Keratinocyte (primary cell): ENCODE data around the gene PRPF4. TPM values are rescaled to one million over a fixed set of nuclear protein-coding genes. Genes with fewer than 3 reads are reported as not detected.

Source experiments
- DNase-seq: peaks from one replicate; pipeline ENCODE4 v3.0.0-alpha.2; 2011; ENCODE audit warnings: low read depth, missing footprints, low spot score
- FAIRE-seq: peaks from 2 replicates; lab custom pipeline; 2011; peaks lifted over from hg19 to GRCh38; lab: Jason Lieb, UNC
- H2AFZ ChIP-seq: 2 replicates; pipeline ENCODE4 v1.6.0; 2012; ENCODE audit warnings: low read length, control low read depth, inconsistent platforms; ENCODE audit not compliant: control insufficient read depth
- H3K27ac ChIP-seq: 2 replicates; pipeline ENCODE4 v1.5.1; 2011; ENCODE audit warnings: low read length; ENCODE audit not compliant: control insufficient read depth, insufficient read depth
- H3K27me3 ChIP-seq: 3 replicates; pipeline ENCODE4 v1.6.0; 2011; ENCODE audit warnings: low read length; ENCODE audit not compliant: control insufficient read depth, insufficient read depth; ENCODE audit errors: extremely low read depth
- H3K36me3 ChIP-seq, 2 experiments: 2 replicates in 1 of 2; 3 replicates in 1 of 2; pipeline ENCODE4 v1.5.1; 2011; ENCODE audit warnings: low read length in 2 of 2, mild to moderate bottlenecking in 1 of 2; ENCODE audit not compliant: control insufficient read depth in 2 of 2, insufficient read depth in 2 of 2; ENCODE audit errors: extremely low read depth in 1 of 2
- H3K4me1 ChIP-seq: 3 replicates; pipeline ENCODE4 v1.5.1; 2011; ENCODE audit warnings: low read length; ENCODE audit not compliant: control insufficient read depth, insufficient read depth; ENCODE audit errors: extremely low read depth
- H3K4me2 ChIP-seq: 3 replicates; pipeline ENCODE4 v1.6.0; 2011; ENCODE audit warnings: low read depth, low read length; ENCODE audit not compliant: control insufficient read depth, insufficient read depth; ENCODE audit errors: extremely low read depth
- H3K4me3 ChIP-seq, 3 experiments: fragments of 200-600 bp in 1 of 3; sonication (generic) in 1 of 3; 2 replicates in 2 of 3; 3 replicates in 1 of 3; pipeline ENCODE4 v1.5.1; 2011 to 2016; ENCODE audit warnings: low read length in 3 of 3, mild to moderate bottlenecking in 3 of 3, control low read depth in 2 of 3, inconsistent platforms in 1 of 3, low read depth in 1 of 3, mixed read lengths in 1 of 3, mixed run types in 1 of 3, moderate library complexity in 1 of 3; ENCODE audit not compliant: control insufficient read depth in 2 of 3, insufficient read depth in 2 of 3; ENCODE audit errors: extremely low read depth in 1 of 3
- H3K79me2 ChIP-seq: 2 replicates; pipeline ENCODE4 v1.6.0; 2012; ENCODE audit warnings: low read length; ENCODE audit not compliant: control insufficient read depth, insufficient read depth
- H3K9ac ChIP-seq: 3 replicates; pipeline ENCODE4 v1.6.0; 2011; ENCODE audit warnings: low read length; ENCODE audit not compliant: control insufficient read depth, insufficient read depth; ENCODE audit errors: extremely low read depth
- H3K9me1 ChIP-seq: 3 replicates; pipeline ENCODE4 v1.6.0; 2011; ENCODE audit warnings: low read length; ENCODE audit not compliant: control insufficient read depth, insufficient read depth; ENCODE audit errors: extremely low read depth
- H3K9me3 ChIP-seq: 2 replicates; pipeline ENCODE4 v1.5.1; 2012; ENCODE audit warnings: low read depth, low read length; ENCODE audit not compliant: control insufficient read depth
- H4K20me1 ChIP-seq: 3 replicates; pipeline ENCODE4 v1.6.0; 2011; ENCODE audit warnings: low read length; ENCODE audit not compliant: control insufficient read depth, insufficient read depth; ENCODE audit errors: extremely low read depth
- EZH2 ChIP-seq: IDR thresholded peaks from one replicate; pipeline ENCODE4 v1.6.1; 2012; ENCODE audit warnings: inconsistent platforms, mild to moderate bottlenecking, low read length, moderate library complexity
- dilution Hi-C: fragments of 300-500 bp; cut with MboI; formaldehyde crosslinking; loops from one replicate; pipeline ENCODE4 v1.7.0; 2020; ENCODE audit warnings: low sequenced_read_pairs; ENCODE audit not compliant: extremely low pct_ligation_motif_present
- polyA plus RNA-seq, 5 experiments: library from polyadenylated mRNA; depleted of rRNA in 3 of 5; stranded (reverse) in 3 of 5; stranded (forward) in 1 of 5; unstranded in 1 of 5; fragments of >200 nt; gene quantifications; 1 replicate in 1 of 5; 2 replicates in 3 of 5; 3 replicates in 1 of 5; pipeline versions ENCODE4 v1.2.1 to v1.2.3, GENCODE V29; 2011 to 2012; ENCODE audit warnings: missing spikeins in 2 of 5, low read depth in 1 of 5, low replicate concordance in 1 of 5
- TF ChIP-seq, protein P1 (sequence below), 3 experiments: IDR thresholded peaks in 1 of 3; conservative IDR thresholded peaks in 1 of 3; optimal IDR thresholded peaks in 1 of 3; 2 replicates in 2 of 3; 3 replicates in 1 of 3; pipeline versions ENCODE3 to v1.5.1; 2011; ENCODE audit warnings: low read length in 3 of 3, mild to moderate bottlenecking in 3 of 3, moderate library complexity in 2 of 3, control low read depth in 1 of 3, inconsistent platforms in 1 of 3; ENCODE audit not compliant: insufficient read depth in 2 of 3; ENCODE audit errors: extremely low read depth in 1 of 3

PRPF4 gene
- polyA plus RNA-seq, 1 donor (not counting 4 experiments of a cell fraction or from before 2014, with no cell fraction given) = 28.8 TPM

- H3K4me1 ChIP-seq = no peaks in the 10 kb centered on the region
- no peaks in the 10 kb centered on the region for H3K27me3 ChIP-seq
- H3K36me3 ChIP-seq = no peaks in the 10 kb centered on the region
- dilution Hi-C loops = no loop called here
- no peaks in the 10 kb centered on the region for H4K20me1 ChIP-seq
- H3K4me2 ChIP-seq = no peak overlapping the region
- no peak for DNase-seq
- no peak overlapping the region for H3K27ac ChIP-seq
- no peaks in the 10 kb centered on the region for H3K9me3 ChIP-seq
- H3K9ac ChIP-seq = no peak overlapping the region
- no peaks in the 10 kb centered on the region for H3K79me2 ChIP-seq
- no peak overlapping the region for H3K4me3 ChIP-seq
- H3K9me1 ChIP-seq = no peaks in the 10 kb centered on the region
- H2AFZ ChIP-seq = no peak overlapping the region
- FAIRE-seq = no peak
- no peak for TF ChIP-seq EZH2
- TF ChIP-seq, protein P1, sequence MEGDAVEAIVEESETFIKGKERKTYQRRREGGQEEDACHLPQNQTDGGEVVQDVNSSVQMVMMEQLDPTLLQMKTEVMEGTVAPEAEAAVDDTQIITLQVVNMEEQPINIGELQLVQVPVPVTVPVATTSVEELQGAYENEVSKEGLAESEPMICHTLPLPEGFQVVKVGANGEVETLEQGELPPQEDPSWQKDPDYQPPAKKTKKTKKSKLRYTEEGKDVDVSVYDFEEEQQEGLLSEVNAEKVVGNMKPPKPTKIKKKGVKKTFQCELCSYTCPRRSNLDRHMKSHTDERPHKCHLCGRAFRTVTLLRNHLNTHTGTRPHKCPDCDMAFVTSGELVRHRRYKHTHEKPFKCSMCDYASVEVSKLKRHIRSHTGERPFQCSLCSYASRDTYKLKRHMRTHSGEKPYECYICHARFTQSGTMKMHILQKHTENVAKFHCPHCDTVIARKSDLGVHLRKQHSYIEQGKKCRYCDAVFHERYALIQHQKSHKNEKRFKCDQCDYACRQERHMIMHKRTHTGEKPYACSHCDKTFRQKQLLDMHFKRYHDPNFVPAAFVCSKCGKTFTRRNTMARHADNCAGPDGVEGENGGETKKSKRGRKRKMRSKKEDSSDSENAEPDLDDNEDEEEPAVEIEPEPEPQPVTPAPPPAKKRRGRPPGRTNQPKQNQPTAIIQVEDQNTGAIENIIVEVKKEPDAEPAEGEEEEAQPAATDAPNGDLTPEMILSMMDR (optimal IDR thresholded peaks at IDR 0.05 in 1 of 3, IDR thresholded peaks at IDR 0.05 in 1 of 3, conservative IDR thresholded peaks at IDR 0.05 in 1 of 3; ENCODE audit: extremely low read depth in 1 of 3, insufficient read depth in 2 of 3, low read length in 3 of 3) = no peak
Observed at GRCh38 chr9:113331780-113332179, 56.3 kb downstream of the PRPF4 start.

DNA sequence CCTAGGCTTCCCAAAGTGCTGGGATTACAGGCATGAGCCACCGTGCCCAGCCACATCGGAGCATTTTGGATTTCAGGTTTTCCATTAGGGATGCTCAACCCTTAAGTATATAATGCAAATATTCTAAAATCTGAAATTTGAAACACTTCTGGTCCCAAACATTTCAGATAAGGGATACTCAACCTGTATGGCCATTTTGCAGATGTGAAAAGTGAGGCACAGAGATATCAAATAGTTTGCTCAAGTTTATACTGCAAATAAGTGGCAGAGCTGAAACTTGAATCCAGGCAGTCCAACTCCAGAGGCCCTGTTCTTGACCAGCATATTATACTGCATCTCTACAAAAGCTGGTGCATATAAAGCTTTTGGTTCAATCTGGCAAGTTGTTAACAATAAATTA lies 62.3 kb downstream of the PRPF4 start:
- H3K36me3 ChIP-seq = no peaks in the 10 kb centered on the region
- no peak for FAIRE-seq

More for the DNA sequence above, 62.3 kb downstream of the PRPF4 start:
- no peaks in the 10 kb centered on the region for H3K9me3 ChIP-seq
- peaks cover 18% of the 10 kb centered on the region for H3K4me1 ChIP-seq
- H3K4me2 ChIP-seq = no peak overlapping the region
- H3K9me1 ChIP-seq = no peaks in the 10 kb centered on the region
- no peaks in the 10 kb centered on the region for H3K27me3 ChIP-seq
- no peaks in the 10 kb centered on the region for H4K20me1 ChIP-seq
- H3K4me3 ChIP-seq = no peak overlapping the region
- DNase-seq = no peak
- dilution Hi-C loops = no loop called here
- no peak for TF ChIP-seq EZH2
- TF ChIP-seq, protein P1 (optimal IDR thresholded peaks at IDR 0.05 in 1 of 3, IDR thresholded peaks at IDR 0.05 in 1 of 3, conservative IDR thresholded peaks at IDR 0.05 in 1 of 3; ENCODE audit: extremely low read depth in 1 of 3, insufficient read depth in 2 of 3, low read length in 3 of 3) = no peak
- no peaks in the 10 kb centered on the region for H3K79me2 ChIP-seq
- no peak overlapping the region for H3K27ac ChIP-seq
- no peak overlapping the region for H2AFZ ChIP-seq
- no peak overlapping the region for H3K9ac ChIP-seq
